NT2/D1 (cell line): ENCODE measurements around the gene FAM78A.

ENCODE experiments used
- SUZ12 ChIP-seq: IDR thresholded peaks from 2 replicates; pipeline ENCODE4 v1.6.1; 2011; ENCODE audit not compliant: insufficient read length, insufficient read depth; ENCODE audit errors: extremely low read depth
- YY1 ChIP-seq: IDR thresholded peaks from 2 replicates; pipeline ENCODE4 v1.6.1; 2011; ENCODE audit not compliant: insufficient read length, insufficient read depth

DNA sequence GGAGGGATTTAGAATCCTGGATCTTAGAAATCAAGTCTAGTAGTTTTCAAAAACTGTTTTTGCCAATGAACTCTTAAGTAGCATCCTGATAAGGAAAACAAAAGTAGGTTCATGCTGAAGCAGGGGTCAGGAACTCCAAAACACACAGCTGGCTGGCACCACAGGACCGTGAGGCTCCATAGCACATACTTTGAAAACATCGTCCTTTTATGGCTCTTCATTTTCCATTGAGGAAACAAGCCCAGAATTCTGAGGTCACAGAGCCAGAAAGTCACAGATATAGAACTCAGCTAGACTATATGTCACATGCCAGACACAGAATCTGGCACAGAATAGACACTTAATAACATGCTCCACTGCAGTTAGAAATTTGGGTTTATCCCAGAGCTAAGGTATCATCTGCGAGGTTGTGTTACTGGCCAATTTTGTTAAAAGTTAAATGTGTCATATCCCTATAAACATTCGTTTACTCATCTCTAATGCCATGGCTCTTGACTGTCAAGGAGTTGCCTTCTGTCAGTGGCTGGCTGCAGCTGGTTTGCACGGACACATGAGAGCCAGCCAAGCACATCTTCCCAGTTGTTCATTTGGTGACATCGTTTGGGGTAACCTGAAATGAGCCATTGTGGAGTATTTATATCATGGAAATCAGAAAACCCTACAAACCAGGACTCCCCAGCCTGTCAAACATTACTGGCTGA lies 58.8 kb downstream of the FAM78A start:
- TF ChIP-seq SUZ12 (no peak), YY1 (no peak)
